ENCODE data around the gene LRRC36. TPM values are rescaled to one million over a fixed set of nuclear protein-coding genes. Genes with fewer than 3 reads are reported as not detected.
A peak's percentile ranks its signal among the peaks of the same experiment; 100 is the strongest.

LRRC36 gene
- total RNA-seq, 4 donors from 2014 or later: 5.1 TPM; not detected in 3

- H3K9me3 ChIP-seq: no peaks in the 10 kb centered on the region
Measured at GRCh38 chr16:67327743-67328142, 1.1 kb downstream of the LRRC36 start.

GRCh38 chr16:67329901-67330300, 3.3 kb downstream of the LRRC36 start:
- TF ChIP-seq CTCF (IDR thresholded peaks at IDR 0.05) (no peak), POLR2A (IDR thresholded peaks at IDR 0.05) (no peak)
- no peak overlapping the region for H3K4me3 ChIP-seq
- DNase-seq: no peak
- H3K4me1 ChIP-seq: peaks cover 0 to 10% (median 5%) of the 10 kb centered on the region in 4 donors
- H3K27ac ChIP-seq: no peak overlapping the region
- no peaks in the 10 kb centered on the region for H3K36me3 ChIP-seq
- no peaks in the 10 kb centered on the region for H3K27me3 ChIP-seq
- peaks cover 0 to 5% (median 1%) of the 10 kb centered on the region in 4 donors for H3K9me3 ChIP-seq

More at GRCh38 chr16:67327743-67328142, 1.1 kb downstream of the LRRC36 start:
- H3K27ac ChIP-seq: no peak overlapping the region
- no peak overlapping the region for H3K4me3 ChIP-seq
- no peak for TF ChIP-seq POLR2A (IDR thresholded peaks at IDR 0.05)
- TF ChIP-seq CTCF (IDR thresholded peaks at IDR 0.05): no peak
- H3K36me3 ChIP-seq: no peaks in the 10 kb centered on the region
- H3K27me3 ChIP-seq: no peaks in the 10 kb centered on the region
- no peak for DNase-seq
- peaks cover 0 to 10% (median 5%) of the 10 kb centered on the region in 4 donors for H3K4me1 ChIP-seq

GRCh38 chr16:67333315-67333714, 6.7 kb downstream of the LRRC36 start:
- Histone ChIP-seq H3K27ac (no peak overlapping the region), H3K4me1 (no peaks in the 10 kb centered on the region), H3K9me3 (peaks cover 0 to 7% (median 1%) of the 10 kb centered on the region in 4 donors), H3K36me3 (no peaks in the 10 kb centered on the region), H3K4me3 (no peak overlapping the region), H3K27me3 (no peaks in the 10 kb centered on the region)
- DNase-seq: no peak
- TF ChIP-seq CTCF (IDR thresholded peaks at IDR 0.05): no peak
- no peak for TF ChIP-seq POLR2A (IDR thresholded peaks at IDR 0.05)

GRCh38 chr16:67336116-67336515, 9.5 kb downstream of the LRRC36 start:
- no peak for DNase-seq
- H3K27me3 ChIP-seq: no peaks in the 10 kb centered on the region
- H3K27ac ChIP-seq: no peak overlapping the region
- no peaks in the 10 kb centered on the region for H3K36me3 ChIP-seq
- peaks cover 0 to 7% (median 1%) of the 10 kb centered on the region in 4 donors for H3K9me3 ChIP-seq
- H3K4me1 ChIP-seq: no peaks in the 10 kb centered on the region
- no peak overlapping the region for H3K4me3 ChIP-seq
- TF ChIP-seq CTCF (IDR thresholded peaks at IDR 0.05) (no peak), POLR2A (IDR thresholded peaks at IDR 0.05) (no peak)

GRCh38 chr16:67336648-67337047, 10.0 kb downstream of the LRRC36 start:
- TF ChIP-seq CTCF (IDR thresholded peaks at IDR 0.05): no peak
- TF ChIP-seq POLR2A (IDR thresholded peaks at IDR 0.05): no peak
- no peaks in the 10 kb centered on the region for H3K27me3 ChIP-seq
- peaks cover 0 to 7% (median 1%) of the 10 kb centered on the region in 4 donors for H3K9me3 ChIP-seq
- no peak overlapping the region for H3K27ac ChIP-seq
- H3K4me1 ChIP-seq: no peaks in the 10 kb centered on the region
- DNase-seq: no peak
- no peak overlapping the region for H3K4me3 ChIP-seq
- H3K36me3 ChIP-seq: no peaks in the 10 kb centered on the region

- peaks cover 0 to 6% (median under 1%) of the 10 kb centered on the region in 4 donors for H3K9me3 ChIP-seq
- TF ChIP-seq POLR2A (IDR thresholded peaks at IDR 0.05): no peak
- peak in 1 of 6 experiments; percentile 7 for TF ChIP-seq CTCF (IDR thresholded peaks at IDR 0.05)
- DNase-seq: no peak
Measured at GRCh38 chr16:67339453-67339852, 12.8 kb downstream of the LRRC36 start.

More at GRCh38 chr16:67339453-67339852, 12.8 kb downstream of the LRRC36 start:
- Histone ChIP-seq H3K36me3 (no peaks in the 10 kb centered on the region), H3K4me1 (no peaks in the 10 kb centered on the region), H3K27me3 (no peaks in the 10 kb centered on the region), H3K27ac (no peak overlapping the region), H3K4me3 (no peak overlapping the region)
